Measurements from ENCODE around the gene RCAN3. TPM values are rescaled to one million over a fixed set of nuclear protein-coding genes. Genes with fewer than 3 reads are reported as not detected.

RCAN3 gene
- total RNA-seq: 12.8 TPM

GRCh38 chr1:24502709-24503058 lies at the start of gene RCAN3:
RCAN3 (plus strand) TSS chr1:24502836; CDS start chr1:24514373, 11,537 bp downstream.

GRCh38 chr1:24555591-24556413 lies 53.2 kb downstream of the RCAN3 start, which contains the start of gene NCMAP:
NCMAP (plus strand) TSS chr1:24556087; CDS start chr1:24595431, 39,344 bp downstream.

Other genes with a start within 250 kb of the RCAN3 start
- gene GRHL3, start 183.5 kb upstream of the RCAN3 start, total RNA-seq: not detected
- 5.3 TPM for gene STPG1, start 89.1 kb upstream of the RCAN3 start, total RNA-seq
- gene NIPAL3, start 87.0 kb upstream of the RCAN3 start, total RNA-seq: 12.2 TPM
- gene NCMAP, start 53.3 kb downstream of the RCAN3 start, total RNA-seq: not detected
- 108 TPM for gene SRRM1, start 140.5 kb downstream of the RCAN3 start, total RNA-seq
- gene CLIC4, start 242.6 kb downstream of the RCAN3 start, total RNA-seq: 92.3 TPM

All from parietal lobe (tissue), 1 donor.